Measurements from ENCODE around the gene AP5Z1.

DNA sequence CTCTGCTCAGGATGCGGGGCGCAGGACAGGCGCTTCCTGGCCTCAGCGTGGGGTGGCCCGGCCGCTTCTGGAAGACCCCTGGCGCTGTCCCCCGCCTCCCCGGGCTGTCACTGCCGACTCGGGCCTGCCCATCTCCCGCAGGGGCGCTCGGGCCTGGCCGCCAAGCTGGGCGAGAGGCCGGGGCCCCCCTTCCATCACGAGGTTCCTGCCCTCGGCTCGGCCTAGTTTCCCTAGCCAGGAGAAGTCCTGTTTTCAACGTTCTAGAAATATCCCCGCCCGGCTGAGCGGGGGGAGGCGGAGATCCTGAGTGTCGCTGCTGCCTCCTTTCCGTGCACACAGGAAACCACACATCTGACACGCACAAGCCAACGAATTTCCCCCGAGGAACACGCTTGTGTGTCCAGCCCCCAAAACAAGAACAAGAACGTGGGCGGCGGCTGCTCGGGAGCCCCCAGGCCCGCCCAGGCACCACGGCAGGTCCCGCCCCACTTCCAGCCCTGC lies 33.7 kb downstream of the AP5Z1 start:
- TF ChIP-seq, protein P1, sequence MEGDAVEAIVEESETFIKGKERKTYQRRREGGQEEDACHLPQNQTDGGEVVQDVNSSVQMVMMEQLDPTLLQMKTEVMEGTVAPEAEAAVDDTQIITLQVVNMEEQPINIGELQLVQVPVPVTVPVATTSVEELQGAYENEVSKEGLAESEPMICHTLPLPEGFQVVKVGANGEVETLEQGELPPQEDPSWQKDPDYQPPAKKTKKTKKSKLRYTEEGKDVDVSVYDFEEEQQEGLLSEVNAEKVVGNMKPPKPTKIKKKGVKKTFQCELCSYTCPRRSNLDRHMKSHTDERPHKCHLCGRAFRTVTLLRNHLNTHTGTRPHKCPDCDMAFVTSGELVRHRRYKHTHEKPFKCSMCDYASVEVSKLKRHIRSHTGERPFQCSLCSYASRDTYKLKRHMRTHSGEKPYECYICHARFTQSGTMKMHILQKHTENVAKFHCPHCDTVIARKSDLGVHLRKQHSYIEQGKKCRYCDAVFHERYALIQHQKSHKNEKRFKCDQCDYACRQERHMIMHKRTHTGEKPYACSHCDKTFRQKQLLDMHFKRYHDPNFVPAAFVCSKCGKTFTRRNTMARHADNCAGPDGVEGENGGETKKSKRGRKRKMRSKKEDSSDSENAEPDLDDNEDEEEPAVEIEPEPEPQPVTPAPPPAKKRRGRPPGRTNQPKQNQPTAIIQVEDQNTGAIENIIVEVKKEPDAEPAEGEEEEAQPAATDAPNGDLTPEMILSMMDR (IDR thresholded peaks at IDR 0.05), result no peak
- TF ChIP-seq POLR2A (IDR thresholded peaks at IDR 0.05; ENCODE audit: low read depth) (no peak), POLR2AphosphoS5 (IDR thresholded peaks at IDR 0.05) (no peak), EP300 (IDR thresholded peaks at IDR 0.05) (no peak)

Data from esophagus muscularis mucosa (tissue), 4 donors.